Psoas muscle (tissue), 8 donors: ENCODE results near the gene PPP2R5B. TPM values are rescaled to one million over a fixed set of nuclear protein-coding genes. Genes with fewer than 3 reads are reported as not detected.

Experiments used
- ATAC-seq, 4 donors: fragments of 200-7000 bp; cut with Tn5 transposase; one replicate each; pipeline ENCODE4 v1.9.1; 2020; ENCODE audit warnings: moderate library complexity in 3 of 4, mild to moderate bottlenecking in 2 of 4
- DNase-seq, 2 donors: peaks; one replicate each; pipeline ENCODE4 v3.0.0-alpha.2; 2020
- H3K27ac ChIP-seq: fragments of 200-600 bp; one replicate; pipeline ENCODE4 v1.8.0; 2022
- H3K27me3 ChIP-seq, 3 donors: fragments of 200-600 bp in 1 of 3; one replicate each; pipeline versions ENCODE4 v1.6.1 to v1.8.0; 2013 to 2022; ENCODE audit warnings: low read length in 2 of 3, mild to moderate bottlenecking in 2 of 3, moderate library complexity in 1 of 3; ENCODE audit not compliant: insufficient read depth in 3 of 3
- H3K36me3 ChIP-seq, 2 donors: fragments of 200-600 bp in 1 of 2; one replicate each; pipeline versions ENCODE4 v1.6.1 to v1.8.0; 2013 to 2022; ENCODE audit warnings: low read depth in 1 of 2, mild to moderate bottlenecking in 1 of 2, moderate library complexity in 1 of 2; ENCODE audit not compliant: insufficient read depth in 1 of 2
- H3K4me1 ChIP-seq: fragments of 200-600 bp; one replicate; pipeline ENCODE4 v1.8.0; 2022
- H3K4me3 ChIP-seq: fragments of 200-600 bp; one replicate; pipeline ENCODE4 v1.8.0; 2022; ENCODE audit warnings: mild to moderate bottlenecking
- H3K9me3 ChIP-seq: fragments of 200-600 bp; one replicate; pipeline ENCODE4 v1.8.0; 2022
- CTCF ChIP-seq: fragments of 200-600 bp; IDR thresholded peaks from one replicate; pipeline ENCODE4 v1.8.0; 2022; ENCODE audit warnings: antibody characterized with exemption
- WGBS, 3 donors: extraction: QIAGEN DNeasy Blood & Tissue Kit; methylation state at CpG; one replicate each; pipeline versions ENCODE4 v1.1.6 to v1.1.7; 2013; 5-methylcytosine and 5-hydroxymethylcytosine counted together
- intact Hi-C, 2 donors: fragments of 100-400 bp; cut with DNase I; formaldehyde crosslinking; loops; one replicate each; pipeline versions ENCODE4 v1.11.0 to v1.14.2; 2022
- polyA plus RNA-seq, 3 donors: library from polyadenylated mRNA; stranded (reverse); fragments of 200-250 nt; gene quantifications; one replicate each; pipeline ENCODE4 v1.2.3, GENCODE V29; 2013
- total RNA-seq, 4 donors: library from RNA; stranded (reverse); fragmentation: NEBNext Ultra II Directional in 2 of 4; extraction: Animal tissue kit (Norgen Biotek cat#: 25700) in 2 of 4; gene quantifications; one replicate each; pipeline versions ENCODE4 v1.2.1 to v1.2.4, GENCODE V29; 2021 to 2023
- donor health status: healthy with polysubstance abuse.
- donor health status: DM: no; HTN: no; CAD: no; lungs with moderate emphysema.
- donor health status: Bipolar disorder and iron deficiency.
- donor health status: healthy.
- donor health status: DM: yes; HTN: yes; CAD: no.
- donor health status: DM: no; HTN: no; CAD: no.
- donor health status: DM: no; HTN: no; CAD: no.
- donor health status: DM: yes; HTN: yes; CAD: no.

The PPP2R5B gene
- total and polyA plus RNA-seq, 7 donors = 13.2 to 36.1 (median 17.2) TPM

GRCh38 chr11:64903291-64903833, 21.1 kb upstream of the PPP2R5B start:
- no peak for ATAC-seq

GRCh38 chr11:64905516-64906313, 18.8 kb upstream of the PPP2R5B start:
- intact Hi-C loops = no loop called here
- no peak for ATAC-seq

More at GRCh38 chr11:64903291-64903833, 21.1 kb upstream of the PPP2R5B start:
- H3K4me3 ChIP-seq = no peak overlapping the region
- H3K4me1 ChIP-seq = no peaks in the 10 kb centered on the region
- intact Hi-C loops = no loop called here
- 92 to 93% (median 93%) methylated on average over 23 of the region's 23 CpGs for WGBS, 3 donors
- H3K9me3 ChIP-seq = no peaks in the 10 kb centered on the region
- no peak for DNase-seq
- no peaks in the 10 kb centered on the region for H3K27me3 ChIP-seq
- H3K36me3 ChIP-seq = peaks cover 11 to 98% of the 10 kb centered on the region in 2 donors
- TF ChIP-seq CTCF = no peak
- H3K27ac ChIP-seq = no peak overlapping the region

GRCh38 chr11:64906314-64906635, 18.2 kb upstream of the PPP2R5B start:
- no peaks in the 10 kb centered on the region for H3K27me3 ChIP-seq
- ATAC-seq (no peak), DNase-seq (no peak)
- intact Hi-C loops = no loop called here
- TF ChIP-seq CTCF = no peak
- 94 to 96% (median 96%) methylated on average over 12 to 13 of the region's 13 CpGs for WGBS, 3 donors
- H3K4me1 ChIP-seq = no peaks in the 10 kb centered on the region
- no peak overlapping the region for H3K4me3 ChIP-seq
- no peaks in the 10 kb centered on the region for H3K9me3 ChIP-seq
- H3K36me3 ChIP-seq = peaks cover 16 to 99% of the 10 kb centered on the region in 2 donors
- H3K27ac ChIP-seq = no peak overlapping the region

More at GRCh38 chr11:64905516-64906313, 18.8 kb upstream of the PPP2R5B start:
- 92 to 95% (median 93%) methylated on average over 21 to 25 of the region's 25 CpGs for WGBS, 3 donors
- no peaks in the 10 kb centered on the region for H3K9me3 ChIP-seq
- peaks cover 14 to 99% of the 10 kb centered on the region in 2 donors for H3K36me3 ChIP-seq
- no peak for TF ChIP-seq CTCF
- no peaks in the 10 kb centered on the region for H3K4me1 ChIP-seq
- no peak for DNase-seq
- no peak overlapping the region for H3K4me3 ChIP-seq
- no peak overlapping the region for H3K27ac ChIP-seq
- no peaks in the 10 kb centered on the region for H3K27me3 ChIP-seq

GRCh38 chr11:64908766-64909165, 15.7 kb upstream of the PPP2R5B start:
- H3K4me1 ChIP-seq = no peaks in the 10 kb centered on the region
- ATAC-seq (no peak), DNase-seq (no peak)
- no peaks in the 10 kb centered on the region for H3K9me3 ChIP-seq
- intact Hi-C loops = no loop called here
- peaks cover 14 to 99% of the 10 kb centered on the region in 2 donors for H3K36me3 ChIP-seq
- WGBS, 3 donors = 80 to 83% (median 80%) methylated on average over 8 to 11 of the region's 11 CpGs
- no peak overlapping the region for H3K27ac ChIP-seq
- no peak for TF ChIP-seq CTCF
- H3K27me3 ChIP-seq = no peaks in the 10 kb centered on the region
- no peak overlapping the region for H3K4me3 ChIP-seq
